Loucy (cell line): ENCODE results near the gene UQCR11.

Experiments
- CTCF ChIP-seq: fragments of 200-600 bp; sonication (generic); conservative IDR thresholded peaks from 2 replicates; pipeline ENCODE4 v1.5.1; 2014; ENCODE audit warnings: mild to moderate bottlenecking, antibody characterized with exemption, low read length
- EZH2phosphoT487 ChIP-seq: fragments of 200-600 bp; IDR thresholded peaks from 2 replicates; pipeline ENCODE4 v1.6.1; 2018; ENCODE audit warnings: antibody characterized with exemption, mild to moderate bottlenecking, moderate library complexity, borderline replicate concordance

- TF ChIP-seq CTCF (peak; percentile 50), EZH2phosphoT487 (no peak)
These were observed 13.2 kb upstream of the UQCR11 start for GRCh38 chr19:1618157-1619093.
